Measurements from ENCODE around the gene SPEF2. TPM values are rescaled to one million over a fixed set of nuclear protein-coding genes. Genes with fewer than 3 reads are reported as not detected.
A peak's percentile ranks its signal among the peaks of the same experiment; 100 is the strongest.

Gene SPEF2
- total RNA-seq, 1 donor from 2014 or later, result 6.9 TPM

DNA sequence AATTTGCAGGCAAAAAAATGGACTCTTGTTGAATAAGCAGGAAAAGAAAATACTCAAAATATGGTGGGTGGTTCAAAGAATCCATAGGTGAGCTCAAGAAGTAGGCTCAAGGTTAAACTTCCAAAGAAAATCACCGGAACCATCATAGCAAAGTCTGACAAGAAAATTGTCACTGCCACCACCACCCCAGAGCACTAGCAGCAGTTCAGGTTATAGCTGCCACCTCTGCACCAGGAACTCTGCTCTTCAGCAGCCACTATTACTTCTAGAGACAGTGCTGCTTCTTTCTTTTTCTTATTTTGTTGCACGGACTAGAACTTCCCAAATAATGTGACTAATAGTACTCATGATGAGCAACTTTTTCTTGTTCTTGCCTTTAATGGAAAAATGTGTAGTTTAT is 70.3 kb downstream of the SPEF2 start:
- H3K27me3 Mint-ChIP-seq (ENCODE audit: low read depth), result no peaks in the 10 kb centered on the region
- H3K9me3 Mint-ChIP-seq, result peaks cover 5% of the 10 kb centered on the region
- TF ChIP-seq, protein P1, sequence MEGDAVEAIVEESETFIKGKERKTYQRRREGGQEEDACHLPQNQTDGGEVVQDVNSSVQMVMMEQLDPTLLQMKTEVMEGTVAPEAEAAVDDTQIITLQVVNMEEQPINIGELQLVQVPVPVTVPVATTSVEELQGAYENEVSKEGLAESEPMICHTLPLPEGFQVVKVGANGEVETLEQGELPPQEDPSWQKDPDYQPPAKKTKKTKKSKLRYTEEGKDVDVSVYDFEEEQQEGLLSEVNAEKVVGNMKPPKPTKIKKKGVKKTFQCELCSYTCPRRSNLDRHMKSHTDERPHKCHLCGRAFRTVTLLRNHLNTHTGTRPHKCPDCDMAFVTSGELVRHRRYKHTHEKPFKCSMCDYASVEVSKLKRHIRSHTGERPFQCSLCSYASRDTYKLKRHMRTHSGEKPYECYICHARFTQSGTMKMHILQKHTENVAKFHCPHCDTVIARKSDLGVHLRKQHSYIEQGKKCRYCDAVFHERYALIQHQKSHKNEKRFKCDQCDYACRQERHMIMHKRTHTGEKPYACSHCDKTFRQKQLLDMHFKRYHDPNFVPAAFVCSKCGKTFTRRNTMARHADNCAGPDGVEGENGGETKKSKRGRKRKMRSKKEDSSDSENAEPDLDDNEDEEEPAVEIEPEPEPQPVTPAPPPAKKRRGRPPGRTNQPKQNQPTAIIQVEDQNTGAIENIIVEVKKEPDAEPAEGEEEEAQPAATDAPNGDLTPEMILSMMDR (conservative IDR thresholded peaks at IDR 0.05), result no peak
- no peak overlapping the region for H3K4me3 Mint-ChIP-seq
- H3K4me1 Mint-ChIP-seq, result peaks cover 4% of the 10 kb centered on the region
- no peak overlapping the region for H3K27ac Mint-ChIP-seq (ENCODE audit: unreplicated experiment)
- peaks cover 2% of the 10 kb centered on the region for H3K36me3 Mint-ChIP-seq (ENCODE audit: low read depth)
- no peak for DNase-seq (ENCODE audit: low read depth, low spot score)

DNA sequence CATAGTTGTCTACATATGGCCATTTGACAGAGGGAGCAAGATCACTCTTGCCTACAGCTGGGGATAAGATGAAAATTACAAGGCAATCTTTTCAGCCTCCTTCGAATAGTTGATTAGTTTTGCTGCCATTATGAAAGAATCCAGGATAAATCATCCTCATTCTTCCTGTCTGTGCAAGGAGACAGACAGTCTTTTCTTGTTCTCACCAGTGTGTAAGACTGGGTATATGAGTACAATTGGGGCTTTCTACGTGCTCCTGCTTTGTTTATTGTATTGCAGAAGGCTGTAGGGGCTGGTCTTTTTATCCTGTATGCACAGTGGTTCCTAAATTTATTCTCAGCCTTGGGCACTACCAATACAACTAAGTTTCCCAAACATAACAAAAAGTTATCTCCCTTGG is 76.8 kb downstream of the SPEF2 start:
- Mint-ChIP-seq H3K4me1 (peaks cover 33% of the 10 kb centered on the region), H3K36me3 (ENCODE audit: low read depth) (peaks cover 2% of the 10 kb centered on the region), H3K9me3 (peaks cover 5% of the 10 kb centered on the region), H3K27me3 (ENCODE audit: low read depth) (no peaks in the 10 kb centered on the region), H3K27ac (ENCODE audit: unreplicated experiment) (peak overlapping the region; percentile 36), H3K4me3 (no peak overlapping the region)
- TF ChIP-seq, protein P1 (conservative IDR thresholded peaks at IDR 0.05), result no peak
- no peak for DNase-seq (ENCODE audit: low read depth, low spot score)

GRCh38 chr5:35698047-35698808 is 80.6 kb downstream of the SPEF2 start:
- H3K9me3 Mint-ChIP-seq, result no peaks in the 10 kb centered on the region
- H3K27ac Mint-ChIP-seq (ENCODE audit: unreplicated experiment), result no peak overlapping the region
- no peaks in the 10 kb centered on the region for H3K27me3 Mint-ChIP-seq (ENCODE audit: low read depth)
- DNase-seq (ENCODE audit: low read depth, low spot score), result no peak
- peaks cover 29% of the 10 kb centered on the region for H3K4me1 Mint-ChIP-seq
- TF ChIP-seq, protein P1 (conservative IDR thresholded peaks at IDR 0.05), result no peak
- H3K4me3 Mint-ChIP-seq, result no peak overlapping the region
- no peaks in the 10 kb centered on the region for H3K36me3 Mint-ChIP-seq (ENCODE audit: low read depth)

GRCh38 chr5:35707659-35708058 is 90.0 kb downstream of the SPEF2 start:
- Mint-ChIP-seq H3K27me3 (ENCODE audit: low read depth) (no peaks in the 10 kb centered on the region), H3K4me1 (no peaks in the 10 kb centered on the region), H3K36me3 (ENCODE audit: low read depth) (peaks cover 8% of the 10 kb centered on the region), H3K4me3 (no peak overlapping the region), H3K27ac (ENCODE audit: unreplicated experiment) (no peak overlapping the region), H3K9me3 (peaks cover 6% of the 10 kb centered on the region)
- TF ChIP-seq, protein P1 (conservative IDR thresholded peaks at IDR 0.05), result no peak
- no peak for DNase-seq (ENCODE audit: low read depth, low spot score)

DNA sequence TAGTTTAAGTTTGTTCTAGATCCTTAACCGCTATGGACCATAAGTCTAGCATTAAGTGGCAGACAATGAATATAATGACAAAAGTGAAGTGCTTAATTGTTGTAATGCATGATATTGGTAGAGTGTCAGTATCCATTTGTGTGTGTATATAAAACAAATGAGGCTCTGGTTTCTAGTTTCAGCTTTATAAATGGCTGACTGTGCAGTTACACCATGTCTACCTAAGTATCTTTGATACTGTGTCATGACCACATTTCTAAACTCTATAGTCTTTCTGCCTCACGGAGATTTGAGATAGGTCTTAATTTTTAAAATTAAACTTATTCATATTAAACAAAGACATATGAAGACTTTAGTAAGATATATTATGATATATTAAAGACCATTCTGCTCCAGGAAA is 92.0 kb downstream of the SPEF2 start:
- H3K27me3 Mint-ChIP-seq (ENCODE audit: low read depth), result no peaks in the 10 kb centered on the region
- H3K36me3 Mint-ChIP-seq (ENCODE audit: low read depth), result peaks cover 8% of the 10 kb centered on the region
- TF ChIP-seq, protein P1 (conservative IDR thresholded peaks at IDR 0.05), result no peak
- no peak for DNase-seq (ENCODE audit: low read depth, low spot score)
- H3K9me3 Mint-ChIP-seq, result peaks cover 6% of the 10 kb centered on the region
- H3K4me1 Mint-ChIP-seq, result no peaks in the 10 kb centered on the region
- H3K4me3 Mint-ChIP-seq, result no peak overlapping the region
- no peak overlapping the region for H3K27ac Mint-ChIP-seq (ENCODE audit: unreplicated experiment)

All from neural crest cell (in vitro differentiated cells).